Ramos (cell line): Measurements from ENCODE around the gene SLC6A8.

Experiments used
- in situ Hi-C: fragments of 300-500 bp; cut with MboI; formaldehyde crosslinking; loops from one replicate; pipeline ENCODE4 v1.14.3; 2022; ENCODE audit warnings: low sequenced_read_pairs; ENCODE audit not compliant: unreplicated experiment

Gene SLC6A8

GRCh38 chrX:153687121-153688039, at the start of gene SLC6A8:
TSS of gene SLC6A8 (plus strand) at chrX:153687926. CDS start at chrX:153688575, 649 bp downstream.
- in situ Hi-C loops: no loop called here

GRCh38 chrX:153638041-153638371, 49.7 kb upstream of the SLC6A8 start:
- in situ Hi-C loops: no loop called here

GRCh38 chrX:153638436-153639176, 49.1 kb upstream of the SLC6A8 start:
- in situ Hi-C loops: no loop called here

GRCh38 chrX:153639177-153640044, 48.3 kb upstream of the SLC6A8 start:
- in situ Hi-C loops: no loop called here

- in situ Hi-C loops: no loop called here
Measured at GRCh38 chrX:153640045-153640686, 47.6 kb upstream of the SLC6A8 start.

GRCh38 chrX:153640736-153641575, 46.8 kb upstream of the SLC6A8 start:
- in situ Hi-C loops: no loop called here

- in situ Hi-C loops: no loop called here
Measured at GRCh38 chrX:153641627-153642026, 46.1 kb upstream of the SLC6A8 start.

- in situ Hi-C loops: no loop called here
Measured at GRCh38 chrX:153642051-153642654, 45.6 kb upstream of the SLC6A8 start.

GRCh38 chrX:153642655-153643430, 44.9 kb upstream of the SLC6A8 start:
- in situ Hi-C loops: no loop called here

GRCh38 chrX:153643431-153644351, 44.0 kb upstream of the SLC6A8 start:
- in situ Hi-C loops: no loop called here

- in situ Hi-C loops: no loop called here
Measured at GRCh38 chrX:153644356-153645125, 43.2 kb upstream of the SLC6A8 start.

- in situ Hi-C loops: no loop called here
Measured at GRCh38 chrX:153645151-153645550, 42.6 kb upstream of the SLC6A8 start.

- in situ Hi-C loops: no loop called here
Measured at GRCh38 chrX:153645921-153646488, 41.7 kb upstream of the SLC6A8 start.

- in situ Hi-C loops: no loop called here
Measured at GRCh38 chrX:153646620-153647373, 40.9 kb upstream of the SLC6A8 start, which contains the start of gene DUSP9. TSS of gene DUSP9 (plus strand) at chrX:153647203. CDS start at chrX:153647954, 751 bp downstream.
